Endodermal cell (in vitro differentiated cells): ENCODE data around the gene CFAP77. TPM values are rescaled to one million over a fixed set of nuclear protein-coding genes. Genes with fewer than 3 reads are reported as not detected.
A peak's percentile ranks its signal among the peaks of the same experiment; 100 is the strongest.

Experiments
- DNase-seq: peaks from one replicate; pipeline ENCODE4 v3.0.0-alpha.2; 2017
- H3K27ac ChIP-seq: 2 replicates; pipeline ENCODE4 v1.5.1; 2013; ENCODE audit warnings: mild to moderate bottlenecking, low read depth, low read length, moderate library complexity
- H3K27me3 ChIP-seq: 2 replicates; pipeline ENCODE4 v1.6.1; 2013; ENCODE audit warnings: mild to moderate bottlenecking, low read length, moderate library complexity; ENCODE audit not compliant: insufficient read depth, control insufficient read depth, poor library complexity, severe bottlenecking
- H3K36me3 ChIP-seq: 2 replicates; pipeline ENCODE4 v1.7.0; 2013; ENCODE audit warnings: mild to moderate bottlenecking, low read length, moderate library complexity; ENCODE audit not compliant: control insufficient read depth, insufficient read depth
- H3K4me1 ChIP-seq: one replicate; pipeline ENCODE4 v1.7.0; 2013; ENCODE audit warnings: low read length; ENCODE audit not compliant: control insufficient read depth, insufficient read depth
- H3K4me3 ChIP-seq: 2 replicates; pipeline ENCODE4 v1.5.1; 2013; ENCODE audit warnings: mild to moderate bottlenecking, low read length, moderate library complexity
- H3K9ac ChIP-seq: 2 replicates; pipeline ENCODE4 v1.6.1; 2013; ENCODE audit warnings: mild to moderate bottlenecking, low read length, moderate library complexity; ENCODE audit not compliant: poor library complexity, severe bottlenecking; ENCODE audit errors: extremely low read depth
- H3K9me3 ChIP-seq: 2 replicates; pipeline ENCODE4 v1.6.1; 2013; ENCODE audit warnings: mild to moderate bottlenecking, low read length, moderate library complexity; ENCODE audit not compliant: control insufficient read depth
- H3K27ac Mint-ChIP-seq: 2 replicates; pipeline ENCODE4 v1.8.0; 2020; ENCODE audit warnings: mixed read lengths
- H3K27me3 Mint-ChIP-seq: 2 replicates; pipeline ENCODE4 v1.8.0; 2021; ENCODE audit warnings: mild to moderate bottlenecking, mixed read lengths; ENCODE audit not compliant: insufficient read depth
- H3K36me3 Mint-ChIP-seq: 2 replicates; pipeline ENCODE4 v1.8.0; 2020; ENCODE audit warnings: low read depth, mixed read lengths
- H3K4me1 Mint-ChIP-seq: 2 replicates; pipeline ENCODE4 v1.8.0; 2020; ENCODE audit warnings: mixed read lengths
- H3K4me3 Mint-ChIP-seq: 2 replicates; pipeline ENCODE4 v1.8.0; 2020; ENCODE audit warnings: mild to moderate bottlenecking, moderate library complexity, mixed read lengths
- H3K9me3 Mint-ChIP-seq: 2 replicates; pipeline ENCODE4 v1.8.0; 2020; ENCODE audit warnings: mild to moderate bottlenecking, mixed read lengths
- WGBS, 2 experiments: methylation state at CpG; one replicate each; pipeline versions ENCODE4 v1.1.5 to v1.1.7; 2013; ENCODE audit warnings: missing lambda C conversion rate in 2 of 2, mixed read lengths in 1 of 2; ENCODE audit not compliant: insufficient coverage in 1 of 2, insufficient read length in 1 of 2; 5-methylcytosine and 5-hydroxymethylcytosine counted together
- total RNA-seq, 2 donors: library from RNA; stranded (reverse); fragmentation: NEBNext Ultra II Directional in 1 of 2; extraction: Animal tissue kit (Norgen Biotek cat#: 25700) in 1 of 2; gene quantifications; 2 replicates in 1 of 2; 3 replicates in 1 of 2; pipeline ENCODE4 v1.2.1, GENCODE V29; 2021
- TF ChIP-seq, protein P1 (sequence below): fragments of 200-600 bp; sonication (generic); conservative IDR thresholded peaks from 2 replicates; pipeline ENCODE4 v1.5.0; 2021; ENCODE audit warnings: antibody characterized with exemption, mild to moderate bottlenecking

CFAP77 gene
- total RNA-seq, 2 donors from 2014 or later: 1.7 to 2.2 TPM

GRCh38 chr9:132547052-132547431, 137.0 kb downstream of the CFAP77 start:
- H3K27me3 Mint-ChIP-seq: peaks cover 7% of the 10 kb centered on the region
- H3K36me3 ChIP-seq: no peaks in the 10 kb centered on the region
- no peaks in the 10 kb centered on the region for H3K9me3 Mint-ChIP-seq
- H3K4me3 ChIP-seq: no peak overlapping the region
- no peak for DNase-seq
- no peak overlapping the region for H3K27ac Mint-ChIP-seq
- no peaks in the 10 kb centered on the region for H3K27me3 ChIP-seq
- H3K27ac ChIP-seq: peak overlapping the region; percentile 86
- 83 to 88% methylated on average over 6 to 7 of the region's 7 CpGs for WGBS, 2 experiments
- H3K9me3 ChIP-seq: no peaks in the 10 kb centered on the region
- TF ChIP-seq, protein P1, sequence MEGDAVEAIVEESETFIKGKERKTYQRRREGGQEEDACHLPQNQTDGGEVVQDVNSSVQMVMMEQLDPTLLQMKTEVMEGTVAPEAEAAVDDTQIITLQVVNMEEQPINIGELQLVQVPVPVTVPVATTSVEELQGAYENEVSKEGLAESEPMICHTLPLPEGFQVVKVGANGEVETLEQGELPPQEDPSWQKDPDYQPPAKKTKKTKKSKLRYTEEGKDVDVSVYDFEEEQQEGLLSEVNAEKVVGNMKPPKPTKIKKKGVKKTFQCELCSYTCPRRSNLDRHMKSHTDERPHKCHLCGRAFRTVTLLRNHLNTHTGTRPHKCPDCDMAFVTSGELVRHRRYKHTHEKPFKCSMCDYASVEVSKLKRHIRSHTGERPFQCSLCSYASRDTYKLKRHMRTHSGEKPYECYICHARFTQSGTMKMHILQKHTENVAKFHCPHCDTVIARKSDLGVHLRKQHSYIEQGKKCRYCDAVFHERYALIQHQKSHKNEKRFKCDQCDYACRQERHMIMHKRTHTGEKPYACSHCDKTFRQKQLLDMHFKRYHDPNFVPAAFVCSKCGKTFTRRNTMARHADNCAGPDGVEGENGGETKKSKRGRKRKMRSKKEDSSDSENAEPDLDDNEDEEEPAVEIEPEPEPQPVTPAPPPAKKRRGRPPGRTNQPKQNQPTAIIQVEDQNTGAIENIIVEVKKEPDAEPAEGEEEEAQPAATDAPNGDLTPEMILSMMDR: no peak
- no peaks in the 10 kb centered on the region for H3K4me1 ChIP-seq
- H3K4me3 Mint-ChIP-seq: no peak overlapping the region
- H3K36me3 Mint-ChIP-seq: no peaks in the 10 kb centered on the region
- peaks cover 19% of the 10 kb centered on the region for H3K4me1 Mint-ChIP-seq
- no peak overlapping the region for H3K9ac ChIP-seq

DNA sequence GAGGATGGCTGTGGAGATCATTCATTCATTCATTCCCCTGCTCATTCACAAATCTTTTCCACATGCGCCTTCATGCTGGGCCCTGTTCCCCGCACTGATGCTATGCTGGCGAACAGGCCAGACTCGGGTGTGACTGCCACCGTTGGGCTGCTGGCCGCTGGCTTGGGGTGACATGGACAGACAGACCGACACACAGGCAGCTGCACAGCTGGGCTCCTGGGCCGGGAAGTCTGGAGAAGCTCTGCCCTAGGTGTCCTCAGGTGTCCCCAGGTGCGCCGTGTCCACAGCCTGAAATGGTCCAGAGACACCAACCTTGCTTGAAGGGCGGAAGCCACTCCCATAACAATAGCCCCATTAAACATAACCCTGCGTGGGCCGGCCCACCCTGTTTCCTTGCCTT, 137.4 kb downstream of the CFAP77 start:
- Mint-ChIP-seq H3K36me3 (no peaks in the 10 kb centered on the region), H3K4me1 (peaks cover 19% of the 10 kb centered on the region), H3K4me3 (no peak overlapping the region), H3K27ac (no peak overlapping the region), H3K9me3 (no peaks in the 10 kb centered on the region), H3K27me3 (peaks cover 7% of the 10 kb centered on the region)
- Histone ChIP-seq H3K27me3 (no peaks in the 10 kb centered on the region), H3K9ac (no peak overlapping the region), H3K36me3 (no peaks in the 10 kb centered on the region), H3K4me3 (no peak overlapping the region), H3K9me3 (no peaks in the 10 kb centered on the region), H3K27ac (no peak overlapping the region), H3K4me1 (no peaks in the 10 kb centered on the region)
- 90 to 94% methylated on average over 2 to 13 of the region's 13 CpGs for WGBS, 2 experiments
- no peak for DNase-seq
- TF ChIP-seq, protein P1: no peak

GRCh38 chr9:132547976-132548730, 138.1 kb downstream of the CFAP77 start:
- H3K27ac Mint-ChIP-seq: no peak overlapping the region
- H3K27me3 Mint-ChIP-seq: peaks cover 12% of the 10 kb centered on the region
- no peaks in the 10 kb centered on the region for H3K9me3 Mint-ChIP-seq
- WGBS, 2 experiments: 86 to 95% methylated on average over 5 to 19 of the region's 21 CpGs
- H3K4me3 Mint-ChIP-seq: no peak overlapping the region
- no peak for DNase-seq
- no peak overlapping the region for H3K4me3 ChIP-seq
- no peaks in the 10 kb centered on the region for H3K9me3 ChIP-seq
- H3K36me3 ChIP-seq: no peaks in the 10 kb centered on the region
- H3K27me3 ChIP-seq: no peaks in the 10 kb centered on the region
- no peak overlapping the region for H3K27ac ChIP-seq
- no peak overlapping the region for H3K9ac ChIP-seq
- TF ChIP-seq, protein P1: no peak
- no peaks in the 10 kb centered on the region for H3K36me3 Mint-ChIP-seq
- H3K4me1 ChIP-seq: no peaks in the 10 kb centered on the region
- peaks cover 19% of the 10 kb centered on the region for H3K4me1 Mint-ChIP-seq
